Psoas muscle (tissue), 8 donors: ENCODE measurements around the gene MYH7. TPM values are rescaled to one million over a fixed set of nuclear protein-coding genes. Genes with fewer than 3 reads are reported as not detected.
A peak's percentile ranks its signal among the peaks of the same experiment; 100 is the strongest.

Experiments
- ATAC-seq, 4 donors: fragments of 200-7000 bp; cut with Tn5 transposase; one replicate each; pipeline ENCODE4 v1.9.1; 2020; ENCODE audit warnings: moderate library complexity in 3 of 4, mild to moderate bottlenecking in 2 of 4
- DNase-seq, 2 donors: peaks; one replicate each; pipeline ENCODE4 v3.0.0-alpha.2; 2020
- H3K27ac ChIP-seq: fragments of 200-600 bp; one replicate; pipeline ENCODE4 v1.8.0; 2022
- H3K27me3 ChIP-seq, 3 donors: fragments of 200-600 bp in 1 of 3; one replicate each; pipeline versions ENCODE4 v1.6.1 to v1.8.0; 2013 to 2022; ENCODE audit warnings: low read length in 2 of 3, mild to moderate bottlenecking in 2 of 3, moderate library complexity in 1 of 3; ENCODE audit not compliant: insufficient read depth in 3 of 3
- H3K36me3 ChIP-seq, 2 donors: fragments of 200-600 bp in 1 of 2; one replicate each; pipeline versions ENCODE4 v1.6.1 to v1.8.0; 2013 to 2022; ENCODE audit warnings: low read depth in 1 of 2, mild to moderate bottlenecking in 1 of 2, moderate library complexity in 1 of 2; ENCODE audit not compliant: insufficient read depth in 1 of 2
- H3K4me1 ChIP-seq: fragments of 200-600 bp; one replicate; pipeline ENCODE4 v1.8.0; 2022
- H3K4me3 ChIP-seq: fragments of 200-600 bp; one replicate; pipeline ENCODE4 v1.8.0; 2022; ENCODE audit warnings: mild to moderate bottlenecking
- H3K9me3 ChIP-seq: fragments of 200-600 bp; one replicate; pipeline ENCODE4 v1.8.0; 2022
- CTCF ChIP-seq: fragments of 200-600 bp; IDR thresholded peaks from one replicate; pipeline ENCODE4 v1.8.0; 2022; ENCODE audit warnings: antibody characterized with exemption
- WGBS, 3 donors: extraction: QIAGEN DNeasy Blood & Tissue Kit; methylation state at CpG; one replicate each; pipeline versions ENCODE4 v1.1.6 to v1.1.7; 2013; 5-methylcytosine and 5-hydroxymethylcytosine counted together
- intact Hi-C, 2 donors: fragments of 100-400 bp; cut with DNase I; formaldehyde crosslinking; loops; one replicate each; pipeline versions ENCODE4 v1.11.0 to v1.14.2; 2022
- polyA plus RNA-seq, 3 donors: library from polyadenylated mRNA; stranded (reverse); fragments of 200-250 nt; gene quantifications; one replicate each; pipeline ENCODE4 v1.2.3, GENCODE V29; 2013
- total RNA-seq, 4 donors: library from RNA; stranded (reverse); fragmentation: NEBNext Ultra II Directional in 2 of 4; extraction: Animal tissue kit (Norgen Biotek cat#: 25700) in 2 of 4; gene quantifications; one replicate each; pipeline versions ENCODE4 v1.2.1 to v1.2.4, GENCODE V29; 2021 to 2023
- donor health status: healthy with polysubstance abuse.
- donor health status: DM: no; HTN: no; CAD: no; lungs with moderate emphysema.
- donor health status: Bipolar disorder and iron deficiency.
- donor health status: healthy.
- donor health status: DM: yes; HTN: yes; CAD: no.
- donor health status: DM: no; HTN: no; CAD: no.
- donor health status: DM: no; HTN: no; CAD: no.
- donor health status: DM: yes; HTN: yes; CAD: no.

The MYH7 gene
- total and polyA plus RNA-seq, 7 donors = 1,035 to 15,830 (median 4,588) TPM

DNA sequence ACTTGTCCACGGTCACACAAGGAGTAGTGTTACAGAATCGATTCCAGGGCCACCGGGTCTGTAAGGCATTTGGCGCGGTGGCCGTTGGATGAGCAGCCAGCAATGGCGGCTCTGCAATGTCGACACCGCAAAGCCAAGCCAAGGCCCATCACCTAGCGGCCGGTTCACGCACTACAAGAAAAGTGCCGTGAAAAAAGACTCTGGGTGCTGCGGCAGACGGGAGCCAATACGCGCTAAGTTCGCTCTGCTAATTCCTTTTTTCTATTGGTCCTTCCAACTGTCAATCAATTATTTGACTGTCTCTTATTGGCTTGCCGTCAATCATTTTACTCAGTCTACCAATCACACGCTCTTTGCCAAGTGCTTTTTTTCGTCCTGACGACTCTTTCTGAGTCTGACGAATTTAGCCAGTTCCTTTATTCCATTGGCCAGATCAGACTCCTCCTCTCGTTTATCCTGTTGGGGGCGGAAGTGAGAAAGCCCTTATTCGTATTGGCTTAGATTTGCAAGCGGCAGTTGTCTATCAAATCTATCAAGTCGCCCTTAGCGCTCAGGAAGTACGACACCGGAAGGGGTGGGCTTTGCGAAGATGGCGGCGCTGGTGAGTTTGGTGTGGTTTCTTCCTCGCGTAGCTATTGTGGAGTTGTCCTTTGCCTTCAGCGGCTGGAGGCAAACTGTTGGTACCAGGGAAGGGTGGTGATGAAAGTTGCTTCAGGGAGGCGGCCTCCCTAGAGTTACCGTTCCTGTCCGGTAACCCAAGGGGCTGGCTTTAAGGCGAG lies 33.9 kb upstream of the MYH7 start, which contains the start of gene NGDN:
NGDN (plus strand) TSS at position 577 of the 779 bp plus-strand sequence; CDS start at position 590, 13 bp downstream.
- WGBS, 3 donors = 0 to 1% (median 0%) methylated on average over 41 of the region's 41 CpGs
- H3K27ac ChIP-seq = peak within 1 kb of the TSS; percentile 89
- peaks cover 0 to 41% of the 10 kb centered on the region in 2 donors for H3K36me3 ChIP-seq
- ATAC-seq (peak; percentile 93 to 95 (median 93)), DNase-seq (peak; percentile 95 to 96)
- no peaks in the 10 kb centered on the region for H3K27me3 ChIP-seq
- peak; percentile 82 for TF ChIP-seq CTCF
- intact Hi-C loops = loop anchor here in 1 of 2 donors (5.0 kb wide), 1 partner anchor 147 kb away; the partner anchor contains the start of gene PABPN1
- H3K4me1 ChIP-seq = peaks cover 10% of the 10 kb centered on the region
- H3K9me3 ChIP-seq = no peaks in the 10 kb centered on the region
- peak within 1 kb of the TSS; percentile 86 for H3K4me3 ChIP-seq

- peak overlapping the region; percentile 86 for H3K4me3 ChIP-seq
- no peak for DNase-seq
- H3K36me3 ChIP-seq = peaks cover 0 to 35% of the 10 kb centered on the region in 2 donors
- TF ChIP-seq CTCF = no peak
- peak in 3 of 4 donors; percentile 0 to 6 (median 2) for ATAC-seq
- peak overlapping the region; percentile 84 for H3K27ac ChIP-seq
- no peaks in the 10 kb centered on the region for H3K9me3 ChIP-seq
- H3K4me1 ChIP-seq = peaks cover 10% of the 10 kb centered on the region
- WGBS, 3 donors = 41 to 54% (median 52%) methylated on average over 15 of the region's 15 CpGs
- no peaks in the 10 kb centered on the region for H3K27me3 ChIP-seq
- intact Hi-C loops = loop anchor here in 1 of 2 donors (5.0 kb wide), 1 partner anchor 146 kb away; the partner anchor contains the start of gene PABPN1
Measured at GRCh38 chr14:23468704-23469126, 33.3 kb upstream of the MYH7 start.

GRCh38 chr14:23465261-23465660 lies 29.8 kb upstream of the MYH7 start:
- H3K4me1 ChIP-seq = peaks cover 2% of the 10 kb centered on the region
- no peaks in the 10 kb centered on the region for H3K9me3 ChIP-seq
- peaks cover 0 to under 1% of the 10 kb centered on the region in 2 donors for H3K36me3 ChIP-seq
- TF ChIP-seq CTCF = no peak
- 68 to 79% (median 73%) methylated on average over 3 of the region's 3 CpGs for WGBS, 3 donors
- no peak overlapping the region for H3K4me3 ChIP-seq
- H3K27me3 ChIP-seq = no peaks in the 10 kb centered on the region
- intact Hi-C loops = loop anchor here in 1 of 2 donors (5.0 kb wide), 1 partner anchor 143 kb away; the partner anchor contains the start of gene PABPN1
- no peak for ATAC-seq
- no peak for DNase-seq
- H3K27ac ChIP-seq = no peak overlapping the region

GRCh38 chr14:23464700-23465099 lies 29.2 kb upstream of the MYH7 start:
- Histone ChIP-seq H3K27me3 (no peaks in the 10 kb centered on the region), H3K4me3 (no peak overlapping the region), H3K4me1 (no peaks in the 10 kb centered on the region), H3K36me3 (no peaks in the 10 kb centered on the region), H3K27ac (no peak overlapping the region), H3K9me3 (no peaks in the 10 kb centered on the region)
- no peak for TF ChIP-seq CTCF
- ATAC-seq (no peak), DNase-seq (no peak)
- intact Hi-C loops = loop anchor here in 1 of 2 donors (5.0 kb wide), 1 partner anchor 142 kb away; the partner anchor contains the start of gene PABPN1
